NCI-H2171 treated with DMSO at 0.1 percent for 48 hours (cell line): ENCODE data around the gene DCTN3.

Experiments
- DNase-seq: peaks from one replicate; lab custom pipeline; 2025; lab: John Stamatoyannopoulos, UW

The DCTN3 gene

DNA sequence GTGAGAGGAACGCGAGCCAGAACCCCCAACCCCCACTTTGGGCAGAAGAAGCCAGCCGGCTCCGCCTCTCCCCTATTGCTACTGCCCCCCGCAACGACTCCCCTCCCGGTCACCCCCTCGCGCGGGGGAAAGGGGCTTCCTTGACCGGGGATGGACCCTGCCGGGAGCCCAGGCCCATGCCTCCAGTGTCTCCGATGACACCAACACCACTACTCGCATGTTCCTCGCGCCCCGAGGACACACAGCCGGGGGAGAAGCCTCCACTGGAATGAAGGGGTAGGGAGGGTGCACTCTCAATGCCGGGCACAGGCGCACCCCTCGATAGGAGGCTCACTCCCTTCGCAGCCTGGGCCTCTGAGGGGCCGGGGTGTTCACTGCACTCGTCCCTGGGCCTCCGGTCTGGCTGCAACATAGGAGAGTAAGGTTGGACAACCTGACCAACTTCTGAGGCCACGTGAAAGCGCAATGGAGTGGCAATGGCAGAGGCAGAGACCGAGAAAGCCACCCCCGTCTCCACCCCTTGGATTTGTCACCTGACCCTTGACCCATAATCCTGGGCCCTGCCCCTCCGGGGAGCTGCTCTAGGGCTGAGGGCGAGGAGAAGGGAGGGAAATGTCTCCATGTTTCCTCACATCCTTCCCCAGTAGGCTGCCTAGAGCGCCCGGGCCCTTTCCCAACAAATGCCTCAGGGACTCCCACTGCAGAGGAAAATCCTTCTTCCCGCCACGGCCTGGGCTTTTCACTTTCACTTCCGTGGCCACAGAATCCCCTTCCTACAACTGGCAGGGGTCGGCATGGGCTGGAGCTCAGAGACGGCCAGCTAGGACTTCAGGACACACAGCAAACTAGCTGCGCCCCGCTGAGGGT is 29.7 kb downstream of the DCTN3 start:
- no peak for DNase-seq

GRCh38 chr9:34589636-34590380 is 30.5 kb downstream of the DCTN3 start, which contains the start of gene CNTFR:
Gene CNTFR (minus strand): TSS chr9:34589724. CDS start chr9:34568981, 20,743 bp downstream.
- DNase-seq = peak; percentile 31

GRCh38 chr9:34588671-34589635 is 31.3 kb downstream of the DCTN3 start:
- DNase-seq = peak; percentile 4

- no peak for DNase-seq
These were observed 33.0 kb downstream of the DCTN3 start for GRCh38 chr9:34587271-34587670.

GRCh38 chr9:34585946-34586669 is 34.2 kb downstream of the DCTN3 start:
- no peak for DNase-seq

DNA sequence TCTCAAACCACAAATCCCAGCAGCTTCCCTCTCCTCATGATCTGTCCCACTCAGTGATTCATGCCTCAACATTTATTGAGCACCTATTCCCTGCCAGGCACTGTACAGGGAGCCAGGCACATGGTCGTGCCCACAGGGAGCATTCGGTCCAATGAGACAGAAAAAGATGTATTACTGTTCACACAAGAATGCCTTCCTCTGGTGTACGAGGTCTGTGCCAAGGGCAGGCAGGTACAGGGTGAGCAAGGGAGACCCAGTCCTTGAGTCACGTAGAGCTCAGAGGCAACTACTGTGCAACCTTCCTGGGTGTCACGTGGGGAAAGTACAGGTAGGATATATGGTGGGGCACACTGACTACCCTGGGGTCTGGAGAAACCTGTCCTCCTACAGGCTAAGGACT is 35.3 kb downstream of the DCTN3 start:
- DNase-seq = no peak

- no peak for DNase-seq
These were observed 37.5 kb downstream of the DCTN3 start for GRCh38 chr9:34582787-34583186.

- DNase-seq = no peak
These were observed 39.0 kb downstream of the DCTN3 start for GRCh38 chr9:34581318-34581717.

- DNase-seq = no peak
These were observed 39.9 kb downstream of the DCTN3 start for GRCh38 chr9:34580358-34580757.

DNA sequence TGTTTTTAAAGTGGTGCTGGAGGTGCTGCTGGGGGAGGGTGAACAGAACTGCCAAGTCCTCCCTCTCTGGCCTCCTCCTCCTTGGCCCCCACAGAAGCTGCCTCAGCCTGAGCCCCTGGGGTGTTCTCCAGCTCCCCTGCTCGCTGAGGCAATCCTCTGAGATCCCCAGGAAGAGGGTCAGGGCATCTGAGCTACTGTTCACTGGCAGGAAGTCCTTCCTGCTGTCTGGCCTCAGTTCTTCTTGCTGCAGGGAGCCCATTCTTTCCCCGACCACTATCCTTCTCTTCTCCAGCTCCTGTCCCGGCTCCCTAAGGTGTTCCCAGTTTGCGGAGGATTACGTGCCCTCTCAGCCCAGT is 40.5 kb downstream of the DCTN3 start:
- DNase-seq = no peak

- no peak for DNase-seq
These were observed 41.0 kb downstream of the DCTN3 start for GRCh38 chr9:34579104-34579807.

GRCh38 chr9:34578241-34579103 is 41.8 kb downstream of the DCTN3 start:
- DNase-seq = no peak

- no peak for DNase-seq
These were observed 42.7 kb downstream of the DCTN3 start for GRCh38 chr9:34577400-34578240.

- DNase-seq = no peak
These were observed 43.5 kb downstream of the DCTN3 start for GRCh38 chr9:34576597-34577399.

- peak; percentile 32 for DNase-seq
These were observed 44.3 kb downstream of the DCTN3 start for GRCh38 chr9:34575862-34576596.

DNA sequence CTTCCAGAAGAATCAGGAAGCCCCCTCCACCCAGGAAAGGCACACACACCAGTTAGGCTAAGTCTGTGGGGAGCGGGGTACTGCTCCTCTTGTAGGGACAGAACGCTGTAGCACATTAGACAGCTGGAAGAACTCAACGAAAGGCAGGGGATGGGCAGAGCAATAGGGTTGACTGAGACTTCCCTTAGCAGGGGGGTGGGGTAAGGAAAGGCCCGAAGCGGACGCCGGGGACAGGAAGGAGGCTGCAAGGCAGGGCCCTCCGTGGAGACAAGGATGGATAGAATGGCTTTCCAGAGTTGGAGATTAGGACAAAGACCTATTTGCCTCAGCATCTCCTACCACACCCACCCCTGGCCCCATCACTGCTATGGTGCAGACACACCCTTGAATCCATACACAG is 45.1 kb downstream of the DCTN3 start:
- no peak for DNase-seq

DNA sequence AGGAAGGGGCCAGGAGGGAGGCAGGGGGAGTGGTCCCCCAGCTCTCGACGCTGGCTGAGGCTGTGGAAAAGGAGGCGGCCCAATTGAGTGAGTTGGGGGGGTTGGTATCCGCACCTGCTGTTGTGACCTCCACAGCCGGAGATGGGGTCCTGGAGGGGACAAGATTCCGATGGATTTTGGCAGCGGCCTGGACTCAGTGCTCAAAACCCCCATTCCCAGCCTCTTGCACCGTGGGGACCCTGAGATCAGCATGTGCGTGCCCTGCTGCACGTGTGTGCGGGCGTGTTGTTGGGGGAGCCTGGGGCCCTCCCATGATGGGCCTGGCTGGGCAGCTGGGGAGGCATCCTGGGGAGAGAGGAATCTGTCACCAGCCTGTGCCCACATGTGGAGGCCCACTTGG is 45.7 kb downstream of the DCTN3 start:
- DNase-seq = no peak
